Esophagus squamous epithelium (tissue), 5 donors: Measurements from ENCODE around the gene AADAT. TPM values are rescaled to one million over a fixed set of nuclear protein-coding genes. Genes with fewer than 3 reads are reported as not detected.

ENCODE experiments used
- DNase-seq: peaks from one replicate; lab custom pipeline; 2025; lab: John Stamatoyannopoulos, UW
- H3K27ac ChIP-seq, 4 donors: fragments of 200-600 bp; sonication (generic); one replicate each; pipeline ENCODE4 v1.5.1; 2016 to 2019; ENCODE audit warnings: mild to moderate bottlenecking in 1 of 4
- H3K27me3 ChIP-seq, 4 donors: fragments of 200-600 bp; sonication (generic); 1 replicate in 3 of 4; 2 replicates in 1 of 4; pipeline versions ENCODE4 v1.5.1 to v1.6.0; 2017 to 2021; ENCODE audit warnings: antibody characterized with exemption in 1 of 4
- H3K36me3 ChIP-seq, 3 donors: fragments of 200-600 bp; sonication (generic); one replicate each; pipeline ENCODE4 v1.5.1; 2016 to 2019
- H3K4me1 ChIP-seq, 3 donors: fragments of 200-600 bp; sonication (generic); one replicate each; pipeline ENCODE4 v1.5.1; 2017 to 2019
- H3K4me3 ChIP-seq, 4 donors: fragments of 200-600 bp; sonication (generic); 1 replicate in 3 of 4; 2 replicates in 1 of 4; pipeline ENCODE4 v1.5.1; 2016 to 2019; ENCODE audit warnings: mild to moderate bottlenecking in 2 of 4, moderate library complexity in 1 of 4
- H3K9me3 ChIP-seq, 3 donors: fragments of 200-600 bp; sonication (generic); one replicate each; pipeline ENCODE4 v1.5.1; 2016 to 2019
- CTCF ChIP-seq, 6 experiments: fragments of 450-650 bp in 4 of 6; fragments of 200-600 bp in 2 of 6; sonication (generic) in 2 of 6; IDR thresholded peaks; one replicate each; pipeline ENCODE4 v1.5.1; 2016 to 2019; ENCODE audit warnings: antibody characterized with exemption in 6 of 6, mild to moderate bottlenecking in 4 of 6, moderate library complexity in 4 of 6
- POLR2A ChIP-seq, 4 donors: fragments of 450-650 bp; IDR thresholded peaks; one replicate each; pipeline ENCODE4 v1.6.1; 2017; ENCODE audit warnings: antibody characterized with exemption in 4 of 4, mild to moderate bottlenecking in 4 of 4, moderate library complexity in 3 of 4
- WGBS, 2 donors: methylation state at CpG; one replicate each; pipeline ENCODE4 v1.1.5; 2018; 5-methylcytosine and 5-hydroxymethylcytosine counted together
- intact Hi-C: fragments of 100-400 bp; cut with DNase I; formaldehyde crosslinking; loops from one replicate; pipeline ENCODE4 v1.15.0; 2022
- total RNA-seq, 4 donors: library from RNA; depleted of rRNA; stranded (reverse); fragments of >200 nt; gene quantifications; one replicate each; pipeline ENCODE4 v1.1.0, GENCODE V29; 2016
- donor health status: DM: yes; HTN: yes; CAD: no.

AADAT gene
- total RNA-seq, 4 donors from 2014 or later, result 1.1 to 4.4 (median 2.2) TPM

GRCh38 chr4:170017252-170017651 is 72.5 kb downstream of the AADAT start:
- TF ChIP-seq POLR2A (IDR thresholded peaks at IDR 0.05) (no peak), CTCF (IDR thresholded peaks at IDR 0.05) (no peak)
- Histone ChIP-seq H3K4me1 (no peaks in the 10 kb centered on the region), H3K27me3 (peaks cover 0 to 19% (median 0%) of the 10 kb centered on the region in 4 donors), H3K27ac (no peak overlapping the region), H3K9me3 (no peaks in the 10 kb centered on the region), H3K4me3 (no peak overlapping the region), H3K36me3 (no peaks in the 10 kb centered on the region)
- intact Hi-C loops, result no loop called here
- 54 to 89% methylated on average over 3 of the region's 3 CpGs for WGBS, 2 donors
- DNase-seq, result no peak

GRCh38 chr4:170015285-170015684 is 74.5 kb downstream of the AADAT start:
- Histone ChIP-seq H3K9me3 (no peaks in the 10 kb centered on the region), H3K27ac (no peak overlapping the region), H3K27me3 (peaks cover 0 to 30% (median 0%) of the 10 kb centered on the region in 4 donors), H3K4me1 (no peaks in the 10 kb centered on the region), H3K4me3 (no peak overlapping the region), H3K36me3 (no peaks in the 10 kb centered on the region)
- DNase-seq, result no peak
- intact Hi-C loops, result no loop called here
- no peak for TF ChIP-seq CTCF (IDR thresholded peaks at IDR 0.05)
- TF ChIP-seq POLR2A (IDR thresholded peaks at IDR 0.05), result no peak
- WGBS, 2 donors, result 73 to 85% methylated on average over 4 of the region's 4 CpGs

- intact Hi-C loops, result no loop called here
- TF ChIP-seq CTCF (IDR thresholded peaks at IDR 0.05) (no peak), POLR2A (IDR thresholded peaks at IDR 0.05) (no peak)
- no peak overlapping the region for H3K27ac ChIP-seq
- no peak overlapping the region for H3K4me3 ChIP-seq
- H3K9me3 ChIP-seq, result no peaks in the 10 kb centered on the region
- H3K27me3 ChIP-seq, result peaks cover 0 to 24% (median 0%) of the 10 kb centered on the region in 4 donors
- H3K36me3 ChIP-seq, result no peaks in the 10 kb centered on the region
- peaks cover 0 to 5% (median 0%) of the 10 kb centered on the region in 3 donors for H3K4me1 ChIP-seq
- 48 to 69% methylated on average over 4 to 6 of the region's 6 CpGs for WGBS, 2 donors
- DNase-seq, result no peak
Measured at GRCh38 chr4:170014359-170015011, 75.3 kb downstream of the AADAT start.

GRCh38 chr4:170012629-170012958 is 77.2 kb downstream of the AADAT start:
- peaks cover 0 to 34% (median 0%) of the 10 kb centered on the region in 4 donors for H3K27me3 ChIP-seq
- peaks cover 0 to 5% (median 0%) of the 10 kb centered on the region in 3 donors for H3K4me1 ChIP-seq
- no peak overlapping the region for H3K4me3 ChIP-seq
- DNase-seq, result no peak
- TF ChIP-seq POLR2A (IDR thresholded peaks at IDR 0.05) (no peak), CTCF (IDR thresholded peaks at IDR 0.05) (no peak)
- no peak overlapping the region for H3K27ac ChIP-seq
- H3K36me3 ChIP-seq, result no peaks in the 10 kb centered on the region
- 83 to 91% methylated on average over 2 of the region's 2 CpGs for whole genome bisulfite sequencing, 2 donors
- no peaks in the 10 kb centered on the region for H3K9me3 ChIP-seq
- intact Hi-C loops, result no loop called here

- Histone ChIP-seq H3K4me3 (no peak overlapping the region), H3K4me1 (peaks cover 0 to 5% (median 0%) of the 10 kb centered on the region in 3 donors), H3K27ac (no peak overlapping the region), H3K9me3 (no peaks in the 10 kb centered on the region), H3K36me3 (no peaks in the 10 kb centered on the region), H3K27me3 (peaks cover 0 to 39% (median 0%) of the 10 kb centered on the region in 4 donors)
- 44 to 61% methylated on average over 7 of the region's 7 CpGs for WGBS, 2 donors
- intact Hi-C loops, result no loop called here
- TF ChIP-seq POLR2A (IDR thresholded peaks at IDR 0.05) (no peak), CTCF (IDR thresholded peaks at IDR 0.05) (no peak)
- DNase-seq, result no peak
Measured at GRCh38 chr4:170011921-170012628, 77.7 kb downstream of the AADAT start.
